Panc1 (cell line): Measurements from ENCODE around the gene MSANTD1. TPM values are rescaled to one million over a fixed set of nuclear protein-coding genes. Genes with fewer than 3 reads are reported as not detected.

ENCODE experiments used
- ATAC-seq: fragments of 200-7000 bp; cut with Tn5 transposase; 2 replicates; pipeline ENCODE4 v1.9.1; 2020; ENCODE audit warnings: mild to moderate bottlenecking, moderate library complexity
- BruUV-seq: library from RNA; stranded (reverse); fragments of 400-500 nt; replicated peaks from 2 replicates; lab custom pipeline; 2021; lab: Mats Ljungman, UMichigan
- CTCF ChIA-PET: fragments of 300-600 bp; sonication (Branson Sonifier 250); formaldehyde crosslinking; loops from one replicate; lab custom pipeline; 2022; ENCODE audit warnings: antibody characterized with exemption; lab: Charles Lee
- POLR2A ChIA-PET: fragments of 300-600 bp; sonication (Branson Sonifier 250); formaldehyde crosslinking; loops from one replicate; lab custom pipeline; 2022; ENCODE audit warnings: antibody characterized with exemption; lab: Charles Lee
- DNase-seq: peaks from one replicate; pipeline ENCODE4 v3.0.0-alpha.2; 2010; ENCODE audit warnings: low read depth, low spot score
- H3K27ac ChIP-seq: 2 replicates; pipeline ENCODE4 v1.5.1; 2011; ENCODE audit warnings: mild to moderate bottlenecking, low read length, inconsistent platforms
- H3K27me3 ChIP-seq: fragments of 200-500 bp; sonication (Bioruptor generic); 2 replicates; pipeline ENCODE4 v1.6.0; 2014; ENCODE audit warnings: low read length, inconsistent platforms; ENCODE audit not compliant: control insufficient read depth, insufficient read depth
- H3K36me3 ChIP-seq: fragments of 200-500 bp; sonication (Bioruptor generic); 2 replicates; pipeline ENCODE4 v1.5.1; 2014; ENCODE audit warnings: inconsistent platforms, mild to moderate bottlenecking, low read length, moderate library complexity; ENCODE audit not compliant: control insufficient read depth, insufficient read depth
- H3K4me1 ChIP-seq: 2 replicates; pipeline ENCODE4 v1.5.1; 2011; ENCODE audit warnings: inconsistent platforms, mild to moderate bottlenecking, low read length, moderate library complexity; ENCODE audit not compliant: control insufficient read depth, insufficient read depth
- H3K4me3 ChIP-seq, 2 experiments: 2 replicates each; pipeline ENCODE4 v1.5.1; 2011 to 2012; ENCODE audit warnings: low read depth in 2 of 2, low read length in 2 of 2, mild to moderate bottlenecking in 2 of 2, inconsistent platforms in 1 of 2, moderate library complexity in 1 of 2
- H3K9me3 ChIP-seq: fragments of 200-500 bp; sonication (Bioruptor generic); 2 replicates; pipeline ENCODE4 v1.5.1; 2014; ENCODE audit warnings: low read depth, mild to moderate bottlenecking, inconsistent platforms, low read length, moderate library complexity; ENCODE audit not compliant: control insufficient read depth, insufficient read depth
- POLR2AphosphoS5 ChIP-seq: IDR thresholded peaks from 2 replicates; pipeline ENCODE4 v1.6.1; 2012; ENCODE audit warnings: mild to moderate bottlenecking, low read depth, low read length, moderate library complexity
- REST ChIP-seq, 2 experiments: IDR thresholded peaks; 2 replicates each; pipeline ENCODE4 v1.6.1; 2011 to 2012; ENCODE audit warnings: low read depth in 2 of 2, control low read depth in 1 of 2, low read length in 1 of 2, mild to moderate bottlenecking in 1 of 2, moderate library complexity in 1 of 2; ENCODE audit not compliant: insufficient read depth in 1 of 2
- SIN3A ChIP-seq: IDR thresholded peaks from 2 replicates; pipeline ENCODE4 v1.6.1; 2012; ENCODE audit warnings: low read depth, mild to moderate bottlenecking, low read length, moderate library complexity, borderline replicate concordance; ENCODE audit not compliant: insufficient read depth
- TCF7L2 ChIP-seq: IDR thresholded peaks from 2 replicates; pipeline ENCODE4 v1.6.1; 2011; ENCODE audit warnings: mild to moderate bottlenecking, low read depth, low read length, inconsistent platforms
- in situ Hi-C: cut with HindIII; loops from 2 replicates; pipeline ENCODE4 v1.10.0; 2016; ENCODE audit warnings: low sequenced_read_pairs, low pct_unique_long_range_greater_than_20kb
- intact Hi-C: fragments of 100-400 bp; cut with micrococcal nuclease; formaldehyde crosslinking; loops from one replicate; pipeline ENCODE4 v1.10.0; 2022; ENCODE audit not compliant: unreplicated experiment
- total RNA-seq: library from RNA; stranded (reverse); gene quantifications from one replicate; pipeline ENCODE4 v1.2.1, GENCODE V29; 2021; ENCODE audit not compliant: unreplicated experiment
- TF ChIP-seq, protein P1 (sequence below): fragments of 450-650 bp; IDR thresholded peaks from 2 replicates; pipeline ENCODE4 v1.5.1; 2017; ENCODE audit warnings: mild to moderate bottlenecking

The MSANTD1 gene
- total RNA-seq, 1 experiment from 2014 or later = 0.57 TPM

DNA sequence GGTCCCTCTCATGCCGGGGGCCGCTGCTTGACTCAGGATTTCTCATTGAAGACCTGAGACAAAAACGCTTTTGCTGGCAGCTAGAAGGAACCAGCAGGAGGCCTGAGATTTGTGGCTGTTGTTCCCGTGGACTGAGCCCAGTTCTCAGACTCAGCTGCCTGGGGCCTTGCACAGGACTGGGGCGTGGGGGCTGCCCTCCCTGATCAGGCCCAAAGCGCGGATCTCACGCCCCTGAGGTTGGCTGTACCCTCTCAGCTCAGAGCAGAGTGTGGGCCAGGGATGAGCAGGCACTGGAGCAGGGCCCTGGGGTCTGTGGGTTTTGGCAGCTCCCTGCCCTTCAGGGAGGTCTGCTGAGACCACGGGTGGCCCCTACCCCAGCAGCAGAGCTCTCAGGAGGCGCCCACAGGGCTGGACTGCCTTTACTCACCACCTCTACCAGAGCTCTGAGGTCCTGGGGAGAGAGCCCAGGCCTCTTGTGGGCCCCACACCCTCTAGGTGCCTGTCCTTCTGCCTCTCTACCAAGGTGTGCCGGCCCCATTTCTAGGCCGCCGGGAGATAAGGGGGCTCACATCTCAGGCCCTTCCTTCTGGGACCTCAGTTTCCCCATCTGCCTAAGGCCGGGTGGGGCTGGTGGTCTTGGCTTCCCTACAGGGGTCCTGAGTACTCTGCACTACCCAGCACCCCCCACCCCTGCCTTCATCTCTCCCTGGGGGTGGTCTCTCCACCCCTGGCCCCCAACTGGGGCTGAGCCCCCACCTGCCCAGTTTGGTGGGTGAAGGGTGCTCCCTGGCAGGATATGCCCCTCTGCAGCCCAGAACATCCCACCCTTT lies 5.6 kb downstream of the MSANTD1 start:
- no peak for TF ChIP-seq TCF7L2
- TF ChIP-seq POLR2AphosphoS5 = no peak
- TF ChIP-seq SIN3A = no peak
- TF ChIP-seq REST (IDR thresholded peaks at IDR 0.05; ENCODE audit: insufficient read depth in 1 of 2, low read depth in 2 of 2, low read length in 1 of 2) = no peak
- TF ChIP-seq, protein P1, sequence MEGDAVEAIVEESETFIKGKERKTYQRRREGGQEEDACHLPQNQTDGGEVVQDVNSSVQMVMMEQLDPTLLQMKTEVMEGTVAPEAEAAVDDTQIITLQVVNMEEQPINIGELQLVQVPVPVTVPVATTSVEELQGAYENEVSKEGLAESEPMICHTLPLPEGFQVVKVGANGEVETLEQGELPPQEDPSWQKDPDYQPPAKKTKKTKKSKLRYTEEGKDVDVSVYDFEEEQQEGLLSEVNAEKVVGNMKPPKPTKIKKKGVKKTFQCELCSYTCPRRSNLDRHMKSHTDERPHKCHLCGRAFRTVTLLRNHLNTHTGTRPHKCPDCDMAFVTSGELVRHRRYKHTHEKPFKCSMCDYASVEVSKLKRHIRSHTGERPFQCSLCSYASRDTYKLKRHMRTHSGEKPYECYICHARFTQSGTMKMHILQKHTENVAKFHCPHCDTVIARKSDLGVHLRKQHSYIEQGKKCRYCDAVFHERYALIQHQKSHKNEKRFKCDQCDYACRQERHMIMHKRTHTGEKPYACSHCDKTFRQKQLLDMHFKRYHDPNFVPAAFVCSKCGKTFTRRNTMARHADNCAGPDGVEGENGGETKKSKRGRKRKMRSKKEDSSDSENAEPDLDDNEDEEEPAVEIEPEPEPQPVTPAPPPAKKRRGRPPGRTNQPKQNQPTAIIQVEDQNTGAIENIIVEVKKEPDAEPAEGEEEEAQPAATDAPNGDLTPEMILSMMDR = no peak
- no peak overlapping the region for H3K4me3 ChIP-seq
- no peaks in the 10 kb centered on the region for H3K9me3 ChIP-seq
- DNase-seq (no peak), ATAC-seq (peak; percentile 32; the same call in 1 of the 2 replicates)
- H3K27ac ChIP-seq = no peak overlapping the region
- no peaks in the 10 kb centered on the region for H3K36me3 ChIP-seq
- in situ Hi-C loops = no loop called here
- no TSS peak for BruUV-seq
- intact Hi-C loops = no loop called here
- ChIA-PET CTCF (no interaction called here), POLR2A (no interaction called here)
- no peaks in the 10 kb centered on the region for H3K4me1 ChIP-seq
- no peaks in the 10 kb centered on the region for H3K27me3 ChIP-seq

DNA sequence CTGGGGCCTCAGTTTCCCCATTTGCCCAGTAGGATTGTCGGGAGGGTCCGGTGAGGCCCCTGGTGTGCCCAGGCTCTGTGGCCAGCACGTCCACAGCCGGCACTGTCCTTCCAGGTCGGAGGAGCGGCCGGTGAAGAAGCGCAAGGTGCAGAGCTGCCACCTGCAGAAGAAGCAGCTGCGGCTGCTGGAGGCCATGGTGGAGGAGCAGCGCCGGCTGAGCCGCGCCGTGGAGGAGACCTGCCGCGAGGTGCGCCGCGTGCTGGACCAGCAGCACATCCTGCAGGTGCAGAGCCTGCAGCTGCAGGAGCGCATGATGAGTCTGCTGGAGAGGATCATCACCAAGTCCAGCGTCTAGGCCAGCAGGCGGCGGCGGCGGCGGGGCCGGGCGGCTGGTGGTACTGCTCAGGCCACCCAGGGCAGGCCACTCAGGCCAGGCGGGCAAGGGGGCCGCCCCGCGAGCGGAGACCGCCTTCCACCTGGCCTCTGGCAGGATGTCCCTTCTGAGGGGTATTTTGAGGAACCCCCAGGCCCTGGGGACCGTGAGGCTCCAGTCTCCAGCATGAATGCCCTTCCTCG lies 6.7 kb downstream of the MSANTD1 start:
- BruUV-seq = no TSS peak
- POLR2A ChIA-PET = no interaction called here
- no peak overlapping the region for H3K27ac ChIP-seq
- no peaks in the 10 kb centered on the region for H3K27me3 ChIP-seq
- H3K9me3 ChIP-seq = no peaks in the 10 kb centered on the region
- TF ChIP-seq TCF7L2 = no peak
- TF ChIP-seq, protein P1 = no peak
- no peak for TF ChIP-seq REST (IDR thresholded peaks at IDR 0.05; ENCODE audit: insufficient read depth in 1 of 2, low read depth in 2 of 2, low read length in 1 of 2)
- TF ChIP-seq POLR2AphosphoS5 = no peak
- TF ChIP-seq SIN3A = no peak
- intact Hi-C loops = no loop called here
- ATAC-seq (no peak), DNase-seq (no peak)
- H3K36me3 ChIP-seq = no peaks in the 10 kb centered on the region
- no peak overlapping the region for H3K4me3 ChIP-seq
- no peaks in the 10 kb centered on the region for H3K4me1 ChIP-seq
- in situ Hi-C loops = no loop called here
- CTCF ChIA-PET = no interaction called here
